Fibroblast of pulmonary artery (primary cell): ENCODE measurements around the gene OSR1.
"Not testable (repeated sequence)": the region's sequence is repeated elsewhere in the genome, so short reads cannot be mapped to it uniquely, and the experiment has no call there.

ENCODE experiments used
- DNase-seq: peaks from one replicate; pipeline ENCODE4 v3.0.0-alpha.2; 2010; ENCODE audit warnings: low read depth
- H3K4me3 ChIP-seq: replicated peaks from 2 replicates; pipeline ENCODE4 v1.5.1; 2011; ENCODE audit warnings: low read depth, mild to moderate bottlenecking, control low read depth, low read length, moderate library complexity
- CTCF ChIP-seq: IDR thresholded peaks from 2 replicates; pipeline ENCODE4 v1.5.1; 2011; ENCODE audit warnings: mild to moderate bottlenecking, control low read depth, low read length, inconsistent platforms; ENCODE audit errors: missing control alignments

The OSR1 gene

GRCh38 chr2:19358242-19359020 is at the start of gene OSR1:
TSS of gene OSR1 (minus strand) at chr2:19358623. CDS start at chr2:19353805, 4,818 bp downstream.
- peak within 1 kb of the TSS; percentile 76 for H3K4me3 ChIP-seq

GRCh38 chr2:19403785-19404184 is 45.4 kb upstream of the OSR1 start:
- no peak for TF ChIP-seq CTCF
- no peak overlapping the region for H3K4me3 ChIP-seq
- DNase-seq, result no peak

More at GRCh38 chr2:19358242-19359020, at the start of gene OSR1:
- TF ChIP-seq CTCF, result no peak
- DNase-seq, result peak; percentile 77

- no peak overlapping the region for H3K4me3 ChIP-seq
- no peak for DNase-seq
- no peak for TF ChIP-seq CTCF
These were observed 33.8 kb upstream of the OSR1 start for GRCh38 chr2:19392191-19392590.

GRCh38 chr2:19389469-19389868 is 31.0 kb upstream of the OSR1 start:
- DNase-seq, H3K4me3 ChIP-seq: not testable (repeated sequence)

GRCh38 chr2:19380532-19380931 is 22.1 kb upstream of the OSR1 start:
- no peak for DNase-seq
- no peak for TF ChIP-seq CTCF

GRCh38 chr2:19378939-19379338 is 20.5 kb upstream of the OSR1 start:
- TF ChIP-seq CTCF, result no peak
- H3K4me3 ChIP-seq, result no peak overlapping the region
- no peak for DNase-seq

More at GRCh38 chr2:19380532-19380931, 22.1 kb upstream of the OSR1 start:
- H3K4me3 ChIP-seq, result no peak overlapping the region

GRCh38 chr2:19377717-19378116 is 19.3 kb upstream of the OSR1 start:
- DNase-seq, result no peak
- no peak for TF ChIP-seq CTCF
- H3K4me3 ChIP-seq, result no peak overlapping the region
